Upper lobe of left lung (tissue), 6 donors: ENCODE results near the gene SENP8. TPM values are rescaled to one million over a fixed set of nuclear protein-coding genes. Genes with fewer than 3 reads are reported as not detected.

Experiments used
- ATAC-seq, 2 donors: fragments of 200-7000 bp; cut with Tn5 transposase; one replicate each; pipeline ENCODE4 v1.9.1; 2022; ENCODE audit warnings: mild to moderate bottlenecking in 2 of 2, moderate library complexity in 2 of 2; ENCODE audit not compliant: low FRiP score in 2 of 2
- DNase-seq, 2 donors: peaks; one replicate each; pipeline ENCODE4 v3.0.0-alpha.2; 2019 to 2020
- H3K27ac ChIP-seq, 4 donors: fragments of 200-600 bp; sonication (generic); one replicate each; pipeline ENCODE4 v1.5.1; 2016 to 2019
- H3K27me3 ChIP-seq, 4 donors: fragments of 200-600 bp; sonication (generic); one replicate each; pipeline ENCODE4 v1.5.1; 2017 to 2019
- H3K36me3 ChIP-seq, 4 donors: fragments of 200-600 bp; sonication (generic); one replicate each; pipeline ENCODE4 v1.5.1; 2016 to 2019
- H3K4me1 ChIP-seq, 4 donors: fragments of 200-600 bp; sonication (generic); one replicate each; pipeline ENCODE4 v1.5.1; 2018 to 2019
- H3K4me3 ChIP-seq, 4 donors: fragments of 200-600 bp; sonication (generic); one replicate each; pipeline ENCODE4 v1.5.1; 2017 to 2019; ENCODE audit warnings: mild to moderate bottlenecking in 2 of 4, moderate library complexity in 1 of 4
- H3K9me3 ChIP-seq, 4 donors: fragments of 200-600 bp; sonication (generic); one replicate each; pipeline ENCODE4 v1.5.1; 2018 to 2019
- EP300 ChIP-seq, 4 donors: sonication (generic); formaldehyde crosslinking; IDR thresholded peaks; one replicate each; pipeline ENCODE4 v1.5.1; 2017; ENCODE audit warnings: antibody characterized with exemption in 4 of 4, control low read depth in 2 of 4
- POLR2A ChIP-seq, 4 donors: fragments of 450-650 bp; IDR thresholded peaks; one replicate each; pipeline ENCODE4 v1.5.1; 2016 to 2017; ENCODE audit warnings: antibody characterized with exemption in 4 of 4, mild to moderate bottlenecking in 2 of 4
- POLR2AphosphoS5 ChIP-seq, 2 donors: sonication (generic); formaldehyde crosslinking; IDR thresholded peaks; one replicate each; pipeline ENCODE4 v1.5.1; 2017; ENCODE audit warnings: antibody characterized with exemption in 2 of 2
- WGBS, 2 donors: methylation state at CpG; one replicate each; pipeline ENCODE4 v1.1.5; 2017 to 2018; 5-methylcytosine and 5-hydroxymethylcytosine counted together
- total RNA-seq, 6 donors: library from RNA; depleted of rRNA in 4 of 6; stranded (reverse); fragments of >200 nt in 4 of 6; gene quantifications; one replicate each; pipeline versions ENCODE4 v1.1.0 to v1.2.1, GENCODE V29; 2016 to 2021
- TF ChIP-seq, protein P1 (sequence below), 6 experiments: fragments of 450-650 bp in 4 of 6; fragments of 200-600 bp in 2 of 6; sonication (generic) in 2 of 6; IDR thresholded peaks; one replicate each; pipeline ENCODE4 v1.5.1; 2016 to 2019; ENCODE audit warnings: antibody characterized with exemption in 6 of 6
- donor health status: DM: no; HTN: no; CAD: no; lungs with moderate emphysema.
- donor health status: DM: no; HTN: yes; CAD: no; lungs with severe emphysema.

SENP8 gene
- total RNA-seq, 6 donors from 2014 or later = 0.55 to 3.8 (median 3.0) TPM; not detected in 1

DNA sequence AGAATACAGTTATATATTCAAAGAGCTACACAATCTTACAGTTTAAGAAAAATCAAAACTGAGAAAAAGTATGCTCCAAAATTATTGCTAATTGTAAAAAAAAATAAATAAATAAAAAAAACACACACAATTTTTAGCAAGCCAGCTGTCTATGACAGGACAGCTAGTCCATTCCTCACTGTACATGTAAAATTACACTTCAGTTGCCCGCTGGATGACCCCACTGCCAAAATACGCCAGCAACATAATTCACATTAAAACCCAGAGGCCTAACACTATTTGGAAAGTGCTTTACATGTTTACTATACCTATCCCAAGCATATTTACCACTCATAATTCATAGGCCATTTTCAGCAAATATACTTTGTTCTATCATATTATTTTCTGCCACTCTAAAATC, 6.1 kb upstream of the SENP8 start:
- H3K36me3 ChIP-seq = no peaks in the 10 kb centered on the region
- TF ChIP-seq POLR2A (IDR thresholded peaks at IDR 0.05) = no peak
- TF ChIP-seq, protein P1, sequence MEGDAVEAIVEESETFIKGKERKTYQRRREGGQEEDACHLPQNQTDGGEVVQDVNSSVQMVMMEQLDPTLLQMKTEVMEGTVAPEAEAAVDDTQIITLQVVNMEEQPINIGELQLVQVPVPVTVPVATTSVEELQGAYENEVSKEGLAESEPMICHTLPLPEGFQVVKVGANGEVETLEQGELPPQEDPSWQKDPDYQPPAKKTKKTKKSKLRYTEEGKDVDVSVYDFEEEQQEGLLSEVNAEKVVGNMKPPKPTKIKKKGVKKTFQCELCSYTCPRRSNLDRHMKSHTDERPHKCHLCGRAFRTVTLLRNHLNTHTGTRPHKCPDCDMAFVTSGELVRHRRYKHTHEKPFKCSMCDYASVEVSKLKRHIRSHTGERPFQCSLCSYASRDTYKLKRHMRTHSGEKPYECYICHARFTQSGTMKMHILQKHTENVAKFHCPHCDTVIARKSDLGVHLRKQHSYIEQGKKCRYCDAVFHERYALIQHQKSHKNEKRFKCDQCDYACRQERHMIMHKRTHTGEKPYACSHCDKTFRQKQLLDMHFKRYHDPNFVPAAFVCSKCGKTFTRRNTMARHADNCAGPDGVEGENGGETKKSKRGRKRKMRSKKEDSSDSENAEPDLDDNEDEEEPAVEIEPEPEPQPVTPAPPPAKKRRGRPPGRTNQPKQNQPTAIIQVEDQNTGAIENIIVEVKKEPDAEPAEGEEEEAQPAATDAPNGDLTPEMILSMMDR (IDR thresholded peaks at IDR 0.05) = no peak
- no peak for TF ChIP-seq POLR2AphosphoS5 (IDR thresholded peaks at IDR 0.05)
- TF ChIP-seq EP300 (IDR thresholded peaks at IDR 0.05) = no peak
- no peak overlapping the region for H3K27ac ChIP-seq
- H3K27me3 ChIP-seq = no peaks in the 10 kb centered on the region
- 60 to 62% methylated on average over 2 of the region's 2 CpGs for WGBS, 2 donors
- H3K9me3 ChIP-seq = no peaks in the 10 kb centered on the region
- no peak for DNase-seq
- ATAC-seq = no peak
- peaks cover 13 to 20% (median 18%) of the 10 kb centered on the region in 4 donors for H3K4me1 ChIP-seq
- H3K4me3 ChIP-seq = no peak overlapping the region

DNA sequence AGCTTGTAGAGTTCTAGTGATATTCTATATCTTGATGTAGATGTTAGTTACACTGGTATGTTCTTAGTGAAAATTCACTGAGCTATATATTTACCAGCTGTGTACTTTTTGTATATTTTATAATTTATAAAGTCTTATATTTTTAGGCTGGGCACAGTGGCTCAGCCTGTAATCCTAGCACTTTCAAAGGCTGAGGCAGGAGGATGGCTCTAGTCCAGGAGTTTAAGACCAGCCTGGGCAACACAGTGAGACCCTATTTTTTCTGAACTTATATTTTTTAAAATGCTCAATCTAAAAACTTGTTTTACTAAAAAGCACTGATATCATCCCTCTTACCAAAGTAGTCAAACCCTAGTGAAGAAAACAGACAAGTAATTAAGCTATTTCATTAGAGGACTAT, 5.4 kb upstream of the SENP8 start:
- Histone ChIP-seq H3K9me3 (no peaks in the 10 kb centered on the region), H3K27ac (no peak overlapping the region), H3K27me3 (no peaks in the 10 kb centered on the region), H3K4me3 (no peak overlapping the region), H3K36me3 (no peaks in the 10 kb centered on the region), H3K4me1 (peaks cover 13 to 19% (median 17%) of the 10 kb centered on the region in 4 donors)
- DNase-seq (no peak), ATAC-seq (no peak)
- TF ChIP-seq POLR2A (IDR thresholded peaks at IDR 0.05) = no peak
- TF ChIP-seq POLR2AphosphoS5 (IDR thresholded peaks at IDR 0.05) = no peak
- TF ChIP-seq EP300 (IDR thresholded peaks at IDR 0.05) = no peak
- TF ChIP-seq, protein P1 (IDR thresholded peaks at IDR 0.05) = no peak

DNA sequence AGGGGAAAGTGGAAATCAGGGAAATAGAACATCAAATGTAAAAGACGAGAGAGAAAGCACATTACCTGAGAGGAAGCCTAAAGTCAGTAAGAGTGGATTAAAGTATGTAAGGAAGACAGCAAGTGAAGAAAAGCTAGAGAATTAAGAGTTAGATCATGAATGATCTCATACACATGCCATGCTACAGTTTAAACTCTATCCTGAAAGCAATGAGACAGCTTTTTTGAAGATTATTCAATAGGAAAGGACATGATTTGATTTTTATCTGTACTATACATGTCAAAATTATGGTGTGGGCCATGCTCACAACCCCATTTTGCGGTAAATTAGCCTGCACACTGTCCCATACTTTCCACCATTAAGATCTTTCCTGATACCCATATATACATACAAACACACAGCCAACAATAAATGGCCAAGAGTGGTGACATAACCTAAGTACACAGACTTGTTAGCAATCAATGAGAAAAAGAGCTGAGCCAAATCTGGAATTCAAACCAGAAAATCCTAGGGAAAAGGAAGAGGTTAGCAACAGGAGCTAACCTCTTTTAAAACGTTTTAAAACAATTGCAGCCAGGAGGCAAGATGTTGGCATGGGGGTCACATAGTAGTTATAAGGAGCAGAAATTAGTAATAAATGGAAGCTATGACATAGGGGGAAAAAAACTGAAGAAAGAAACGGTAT, 4.7 kb upstream of the SENP8 start:
- DNase-seq = no peak
- 76 to 78% methylated on average over 4 of the region's 4 CpGs for WGBS, 2 donors
- H3K9me3 ChIP-seq = no peaks in the 10 kb centered on the region
- no peak for ATAC-seq
- TF ChIP-seq POLR2A (IDR thresholded peaks at IDR 0.05) = no peak
- no peak for TF ChIP-seq EP300 (IDR thresholded peaks at IDR 0.05)
- TF ChIP-seq POLR2AphosphoS5 (IDR thresholded peaks at IDR 0.05) = no peak
- TF ChIP-seq, protein P1 (IDR thresholded peaks at IDR 0.05) = no peak
- H3K27ac ChIP-seq = peak overlapping the region in 3 of 4 donors; percentile 10 to 21 (median 11)
- peaks cover 13 to 19% (median 17%) of the 10 kb centered on the region in 4 donors for H3K4me1 ChIP-seq
- H3K27me3 ChIP-seq = no peaks in the 10 kb centered on the region
- no peak overlapping the region for H3K4me3 ChIP-seq
- no peaks in the 10 kb centered on the region for H3K36me3 ChIP-seq

DNA sequence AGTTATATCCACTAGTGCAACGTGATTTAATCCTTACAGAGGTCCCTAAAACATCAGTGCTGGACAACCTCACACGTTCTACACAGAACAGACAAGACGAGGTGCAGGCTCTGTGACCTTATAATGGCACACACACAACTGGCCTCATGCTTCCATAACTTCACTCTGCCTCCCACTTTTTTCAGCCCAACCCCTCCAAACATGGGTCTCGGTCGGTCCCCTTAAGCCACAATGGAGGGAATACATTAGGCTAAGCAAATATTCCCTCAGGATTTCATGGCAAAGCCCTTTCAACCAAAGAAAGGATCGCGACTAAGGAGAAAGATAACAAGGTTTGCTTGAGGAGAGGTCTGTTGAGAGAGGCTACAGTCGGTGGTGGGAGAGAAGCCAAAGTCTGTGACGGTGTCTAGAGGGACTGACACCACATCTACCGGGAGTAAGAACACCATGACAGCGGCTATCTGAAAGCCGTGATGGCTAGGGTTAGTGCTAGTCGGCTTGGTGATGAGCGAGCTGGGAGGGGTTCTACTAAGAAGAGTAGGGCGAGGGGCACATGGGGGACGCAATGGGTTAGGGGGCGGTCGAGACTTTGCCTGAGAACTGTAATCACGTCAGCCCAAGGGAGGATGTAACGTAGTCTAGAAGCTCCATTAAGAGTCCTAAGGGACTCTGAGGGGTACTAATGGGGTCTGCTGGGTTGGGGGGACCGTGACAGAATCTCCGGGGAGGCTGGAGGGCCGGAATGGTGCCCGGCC, 1.3 kb upstream of the SENP8 start:
- 2 to 3% methylated on average over 22 to 24 of the region's 24 CpGs for WGBS, 2 donors
- Histone ChIP-seq H3K27me3 (no peaks in the 10 kb centered on the region), H3K4me3 (peak overlapping the region; percentile 60 to 96 (median 92)), H3K36me3 (no peaks in the 10 kb centered on the region), H3K27ac (peak overlapping the region; percentile 90 to 98 (median 92)), H3K4me1 (peaks cover 17 to 26% (median 22%) of the 10 kb centered on the region in 4 donors), H3K9me3 (no peaks in the 10 kb centered on the region)
- peak in 1 of 2 donors; percentile 35 for DNase-seq
- ATAC-seq = peak; percentile 0 to 2
- TF ChIP-seq POLR2A (IDR thresholded peaks at IDR 0.05) (no peak), EP300 (IDR thresholded peaks at IDR 0.05) (no peak), POLR2AphosphoS5 (IDR thresholded peaks at IDR 0.05) (no peak)
- TF ChIP-seq, protein P1 (IDR thresholded peaks at IDR 0.05) = no peak
